Measurements from ENCODE around the gene ARRDC3.

The ARRDC3 gene

DNA sequence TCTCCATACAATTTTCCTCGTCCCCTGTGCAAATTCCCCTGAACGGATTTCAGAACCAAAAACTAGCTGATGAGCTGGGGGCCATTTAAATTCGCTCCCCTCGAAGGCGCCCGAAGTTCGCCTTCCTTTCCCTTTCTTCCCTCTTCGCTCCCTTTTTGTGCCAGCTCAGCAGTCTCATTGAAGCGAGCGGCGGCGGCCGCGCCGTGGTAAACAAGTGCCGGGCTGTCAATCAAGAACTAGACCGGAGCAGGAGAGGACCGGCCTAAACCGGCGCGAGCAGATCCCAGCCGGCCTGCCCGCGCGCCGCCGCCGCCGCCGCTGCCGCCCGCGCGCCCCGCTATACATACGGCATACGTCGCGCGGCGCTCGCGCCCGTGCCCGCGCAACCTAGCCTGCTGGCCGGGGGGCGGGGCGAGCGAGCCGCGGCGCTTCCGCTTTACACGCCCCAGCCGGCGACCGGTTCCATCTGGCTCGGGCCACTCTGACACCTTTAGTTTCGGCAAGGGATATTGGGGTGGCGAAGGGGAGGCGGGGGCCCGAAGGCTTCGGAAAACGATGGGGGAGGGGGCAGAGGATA, 3.1 kb downstream of the ARRDC3 start:
- POLR2A ChIA-PET, result interaction anchor here (0.6 to 2.1 kb wide), 7 partner anchors 10 to 439 kb away, joined by 3 to 9 read pairs (median 4); no protein-coding TSS in a partner anchor
- peak overlapping the region; percentile 91 for H3K27ac ChIP-seq (ENCODE audit: extremely low read depth, low read depth, low read length)
- CTCF ChIA-PET, result interaction anchor here (1.0 kb wide), 1 partner anchor 279 kb away, joined by 3 read pairs; no protein-coding TSS in a partner anchor
- no peaks in the 10 kb centered on the region for H3K9me3 ChIP-seq (ENCODE audit: control insufficient read depth, insufficient read depth, low read depth, low read length)
- peaks cover 10 to 19% of the 10 kb centered on the region in 2 experiments; a peak in 2 of 3 replicates for H3K36me3 ChIP-seq (ENCODE audit: control insufficient read depth in 2 of 2, insufficient read depth in 1 of 2, low read length in 2 of 2)
- peaks cover 6% of the 10 kb centered on the region; the same call in 1 of the 2 replicates for H3K4me1 ChIP-seq (ENCODE audit: control insufficient read depth, insufficient read depth, low read length)
- peak overlapping the region; percentile 71 for H3K4me3 ChIP-seq (ENCODE audit: low read depth, low read length)
- TF ChIP-seq HIC1 (tag by site-specific recombination; IDR thresholded peaks at IDR 0.05) (no peak), ZNF629 (tag by site-specific recombination; IDR thresholded peaks at IDR 0.05) (0 out of 2 replicates have a peak, but pooled peaks have one; percentile 40), YY1 (tag by site-specific recombination; IDR thresholded peaks at IDR 0.05) (0 out of 2 replicates have a peak, but pooled peaks have one; percentile 46), ZNF426 (tag by site-specific recombination; IDR thresholded peaks at IDR 0.05) (no peak), MEIS1 (CRISPR knock-in tag; IDR thresholded peaks at IDR 0.05; ENCODE audit: borderline replicate concordance) (peak; percentile 78; the same call in 1 of the 2 replicates), PRDM4 (tag by site-specific recombination; IDR thresholded peaks at IDR 0.05) (no peak), ZNF514 (tag by site-specific recombination; IDR thresholded peaks at IDR 0.05) (no peak), SP2 (tag by site-specific recombination; IDR thresholded peaks at IDR 0.05) (peak; percentile 54), ZNF610 (tag by site-specific recombination; IDR thresholded peaks at IDR 0.05; ENCODE audit: borderline replicate concordance) (peak; percentile 89; the same call in 1 of the 2 replicates), GLIS2 (tag by site-specific recombination; IDR thresholded peaks at IDR 0.05) (peak; percentile 65), ZNF335 (tag by site-specific recombination; conservative IDR thresholded peaks at IDR 0.05) (peak; percentile 59), ZNF639 (tag by site-specific recombination; IDR thresholded peaks at IDR 0.05) (no peak), FEZF1 (tag by site-specific recombination; IDR thresholded peaks at IDR 0.05) (peak; percentile 20; the same call in 1 of the 2 replicates), ZNF660 (tag by site-specific recombination; IDR thresholded peaks at IDR 0.05) (peak; percentile 35; the same call in 1 of the 2 replicates), BCL11B (tag by site-specific recombination; IDR thresholded peaks at IDR 0.05; ENCODE audit: low read depth) (0 out of 2 replicates have a peak, but pooled peaks have one; percentile 49), IKZF3 (tag by site-specific recombination; IDR thresholded peaks at IDR 0.05) (peak; percentile 88), MYNN (tag by site-specific recombination; IDR thresholded peaks at IDR 0.05; ENCODE audit: borderline replicate concordance) (no peak), ZFP69B (tag by site-specific recombination; IDR thresholded peaks at IDR 0.05) (peak; percentile 12; the same call in 1 of the 2 replicates), ZNF366 (tag by site-specific recombination; conservative IDR thresholded peaks at IDR 0.05) (peak; percentile 83), OVOL3 (tag by site-specific recombination; IDR thresholded peaks at IDR 0.05) (no peak), ZNF623 (tag by site-specific recombination; IDR thresholded peaks at IDR 0.05) (no peak), ZNF555 (tag by site-specific recombination; conservative IDR thresholded peaks at IDR 0.05) (no peak), RBAK (tag by site-specific recombination; IDR thresholded peaks at IDR 0.05) (no peak), ZBTB8A (tag by site-specific recombination; IDR thresholded peaks at IDR 0.05) (peak; percentile 68), ZBTB20 (tag by site-specific recombination; IDR thresholded peaks at IDR 0.05) (peak; percentile 44; the same call in 1 of the 2 replicates), SP3 (tag by site-specific recombination; IDR thresholded peaks at IDR 0.05) (peak; percentile 63)
- TF ChIP-seq, protein P1, sequence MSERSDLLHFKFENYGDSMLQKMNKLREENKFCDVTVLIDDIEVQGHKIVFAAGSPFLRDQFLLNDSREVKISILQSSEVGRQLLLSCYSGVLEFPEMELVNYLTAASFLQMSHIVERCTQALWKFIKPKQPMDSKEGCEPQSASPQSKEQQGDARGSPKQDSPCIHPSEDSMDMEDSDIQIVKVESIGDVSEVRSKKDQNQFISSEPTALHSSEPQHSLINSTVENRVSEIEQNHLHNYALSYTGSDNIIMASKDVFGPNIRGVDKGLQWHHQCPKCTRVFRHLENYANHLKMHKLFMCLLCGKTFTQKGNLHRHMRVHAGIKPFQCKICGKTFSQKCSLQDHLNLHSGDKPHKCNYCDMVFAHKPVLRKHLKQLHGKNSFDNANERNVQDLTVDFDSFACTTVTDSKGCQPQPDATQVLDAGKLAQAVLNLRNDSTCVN (tag by site-specific recombination; optimal IDR thresholded peaks at IDR 0.05), result peak; percentile 57
- TF ChIP-seq, protein P2, sequence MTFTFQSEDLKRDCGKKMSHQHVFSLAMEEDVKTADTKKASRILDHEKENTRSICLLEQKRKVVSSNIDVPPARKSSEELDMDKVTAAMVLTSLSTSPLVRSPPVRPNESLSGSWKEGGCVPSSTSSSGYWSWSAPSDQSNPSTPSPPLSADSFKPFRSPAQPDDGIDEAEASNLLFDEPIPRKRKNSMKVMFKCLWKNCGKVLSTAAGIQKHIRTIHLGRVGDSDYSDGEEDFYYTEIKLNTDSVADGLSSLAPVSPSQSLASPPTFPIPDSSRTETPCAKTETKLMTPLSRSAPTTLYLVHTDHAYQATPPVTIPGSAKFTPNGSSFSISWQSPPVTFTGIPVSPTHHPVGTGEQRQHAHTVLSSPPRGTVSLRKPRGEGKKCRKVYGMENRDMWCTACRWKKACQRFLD (tag by site-specific recombination; IDR thresholded peaks at IDR 0.05), result peak; percentile 69; the same call in 1 of the 2 replicates
- TF ChIP-seq, protein P3, sequence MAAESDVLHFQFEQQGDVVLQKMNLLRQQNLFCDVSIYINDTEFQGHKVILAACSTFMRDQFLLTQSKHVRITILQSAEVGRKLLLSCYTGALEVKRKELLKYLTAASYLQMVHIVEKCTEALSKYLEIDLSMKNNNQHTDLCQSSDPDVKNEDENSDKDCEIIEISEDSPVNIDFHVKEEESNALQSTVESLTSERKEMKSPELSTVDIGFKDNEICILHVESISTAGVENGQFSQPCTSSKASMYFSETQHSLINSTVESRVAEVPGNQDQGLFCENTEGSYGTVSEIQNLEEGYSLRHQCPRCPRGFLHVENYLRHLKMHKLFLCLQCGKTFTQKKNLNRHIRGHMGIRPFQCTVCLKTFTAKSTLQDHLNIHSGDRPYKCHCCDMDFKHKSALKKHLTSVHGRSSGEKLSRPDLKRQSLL (tag by site-specific recombination; IDR thresholded peaks at IDR 0.05), result peak; percentile 14; the same call in 1 of the 2 replicates

Data from HEK293 (cell line).